ENCODE data around the gene SEC16A.

DNA sequence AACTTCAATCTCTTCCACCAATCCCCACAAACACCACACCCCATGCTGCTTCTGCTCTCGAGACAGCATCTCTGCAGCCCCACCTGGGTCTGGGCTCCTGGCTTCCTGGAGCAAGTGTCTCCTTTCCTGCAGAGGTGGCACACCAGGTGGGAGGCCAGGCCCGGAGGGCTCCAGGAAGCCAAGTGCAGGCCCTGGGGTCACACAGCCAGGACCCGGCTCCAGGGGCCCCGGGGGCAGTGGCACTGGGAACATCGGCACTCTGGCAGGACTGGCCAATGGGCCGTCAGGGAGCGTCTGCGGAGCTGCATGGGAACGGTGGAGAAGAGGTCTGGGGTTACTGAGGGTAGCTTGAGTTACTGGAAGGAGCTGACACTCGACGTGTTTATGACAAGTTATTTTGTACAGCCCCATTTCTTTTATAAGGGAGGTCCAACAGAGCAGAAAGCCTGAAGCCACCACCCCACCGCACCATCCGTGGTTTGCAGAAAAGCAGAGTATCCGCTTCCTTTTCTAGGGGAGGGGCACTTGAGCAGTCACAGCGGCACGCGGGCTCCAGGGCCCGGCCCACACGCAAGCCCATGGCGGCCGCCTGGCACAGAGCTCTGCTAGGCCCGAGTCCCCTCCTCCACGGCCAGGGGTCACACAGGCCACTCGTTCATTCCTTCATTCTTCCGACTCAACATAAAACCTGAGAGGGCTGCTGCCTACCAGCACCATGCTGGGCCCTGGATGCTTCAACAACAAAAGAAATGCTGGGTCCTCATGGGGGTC is 28.6 kb downstream of the SEC16A start:
- TF ChIP-seq, protein P1, sequence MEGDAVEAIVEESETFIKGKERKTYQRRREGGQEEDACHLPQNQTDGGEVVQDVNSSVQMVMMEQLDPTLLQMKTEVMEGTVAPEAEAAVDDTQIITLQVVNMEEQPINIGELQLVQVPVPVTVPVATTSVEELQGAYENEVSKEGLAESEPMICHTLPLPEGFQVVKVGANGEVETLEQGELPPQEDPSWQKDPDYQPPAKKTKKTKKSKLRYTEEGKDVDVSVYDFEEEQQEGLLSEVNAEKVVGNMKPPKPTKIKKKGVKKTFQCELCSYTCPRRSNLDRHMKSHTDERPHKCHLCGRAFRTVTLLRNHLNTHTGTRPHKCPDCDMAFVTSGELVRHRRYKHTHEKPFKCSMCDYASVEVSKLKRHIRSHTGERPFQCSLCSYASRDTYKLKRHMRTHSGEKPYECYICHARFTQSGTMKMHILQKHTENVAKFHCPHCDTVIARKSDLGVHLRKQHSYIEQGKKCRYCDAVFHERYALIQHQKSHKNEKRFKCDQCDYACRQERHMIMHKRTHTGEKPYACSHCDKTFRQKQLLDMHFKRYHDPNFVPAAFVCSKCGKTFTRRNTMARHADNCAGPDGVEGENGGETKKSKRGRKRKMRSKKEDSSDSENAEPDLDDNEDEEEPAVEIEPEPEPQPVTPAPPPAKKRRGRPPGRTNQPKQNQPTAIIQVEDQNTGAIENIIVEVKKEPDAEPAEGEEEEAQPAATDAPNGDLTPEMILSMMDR (IDR thresholded peaks at IDR 0.05): no peak
- no peak for TF ChIP-seq POLR2A (IDR thresholded peaks at IDR 0.05)

Measured in Peyer's patch (tissue), 4 donors.